ENCODE measurements around the gene MPP4.

DNA sequence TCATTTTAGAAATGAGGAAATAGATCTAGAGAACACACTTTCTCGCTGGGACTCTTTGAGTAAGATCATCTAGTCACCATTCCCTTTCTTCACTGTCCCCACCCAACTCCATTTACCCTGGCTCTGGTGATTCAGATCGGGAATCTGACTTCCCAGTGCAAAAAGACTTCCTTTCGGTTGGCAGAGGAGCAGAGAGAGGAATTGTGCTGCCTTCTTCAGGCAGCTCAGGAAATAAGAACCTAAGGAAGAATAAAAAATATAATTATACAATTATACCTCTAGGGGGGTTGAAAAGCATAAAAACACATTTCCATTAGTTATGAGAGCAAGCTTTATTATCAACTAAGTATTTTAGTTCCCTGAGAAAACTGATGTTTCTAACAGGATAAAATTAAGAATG, 9.3 kb upstream of the MPP4 start:
- TF ChIP-seq, protein P1, sequence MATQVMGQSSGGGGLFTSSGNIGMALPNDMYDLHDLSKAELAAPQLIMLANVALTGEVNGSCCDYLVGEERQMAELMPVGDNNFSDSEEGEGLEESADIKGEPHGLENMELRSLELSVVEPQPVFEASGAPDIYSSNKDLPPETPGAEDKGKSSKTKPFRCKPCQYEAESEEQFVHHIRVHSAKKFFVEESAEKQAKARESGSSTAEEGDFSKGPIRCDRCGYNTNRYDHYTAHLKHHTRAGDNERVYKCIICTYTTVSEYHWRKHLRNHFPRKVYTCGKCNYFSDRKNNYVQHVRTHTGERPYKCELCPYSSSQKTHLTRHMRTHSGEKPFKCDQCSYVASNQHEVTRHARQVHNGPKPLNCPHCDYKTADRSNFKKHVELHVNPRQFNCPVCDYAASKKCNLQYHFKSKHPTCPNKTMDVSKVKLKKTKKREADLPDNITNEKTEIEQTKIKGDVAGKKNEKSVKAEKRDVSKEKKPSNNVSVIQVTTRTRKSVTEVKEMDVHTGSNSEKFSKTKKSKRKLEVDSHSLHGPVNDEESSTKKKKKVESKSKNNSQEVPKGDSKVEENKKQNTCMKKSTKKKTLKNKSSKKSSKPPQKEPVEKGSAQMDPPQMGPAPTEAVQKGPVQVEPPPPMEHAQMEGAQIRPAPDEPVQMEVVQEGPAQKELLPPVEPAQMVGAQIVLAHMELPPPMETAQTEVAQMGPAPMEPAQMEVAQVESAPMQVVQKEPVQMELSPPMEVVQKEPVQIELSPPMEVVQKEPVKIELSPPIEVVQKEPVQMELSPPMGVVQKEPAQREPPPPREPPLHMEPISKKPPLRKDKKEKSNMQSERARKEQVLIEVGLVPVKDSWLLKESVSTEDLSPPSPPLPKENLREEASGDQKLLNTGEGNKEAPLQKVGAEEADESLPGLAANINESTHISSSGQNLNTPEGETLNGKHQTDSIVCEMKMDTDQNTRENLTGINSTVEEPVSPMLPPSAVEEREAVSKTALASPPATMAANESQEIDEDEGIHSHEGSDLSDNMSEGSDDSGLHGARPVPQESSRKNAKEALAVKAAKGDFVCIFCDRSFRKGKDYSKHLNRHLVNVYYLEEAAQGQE (IDR thresholded peaks at IDR 0.05), result no peak
- TF ChIP-seq, protein P2, sequence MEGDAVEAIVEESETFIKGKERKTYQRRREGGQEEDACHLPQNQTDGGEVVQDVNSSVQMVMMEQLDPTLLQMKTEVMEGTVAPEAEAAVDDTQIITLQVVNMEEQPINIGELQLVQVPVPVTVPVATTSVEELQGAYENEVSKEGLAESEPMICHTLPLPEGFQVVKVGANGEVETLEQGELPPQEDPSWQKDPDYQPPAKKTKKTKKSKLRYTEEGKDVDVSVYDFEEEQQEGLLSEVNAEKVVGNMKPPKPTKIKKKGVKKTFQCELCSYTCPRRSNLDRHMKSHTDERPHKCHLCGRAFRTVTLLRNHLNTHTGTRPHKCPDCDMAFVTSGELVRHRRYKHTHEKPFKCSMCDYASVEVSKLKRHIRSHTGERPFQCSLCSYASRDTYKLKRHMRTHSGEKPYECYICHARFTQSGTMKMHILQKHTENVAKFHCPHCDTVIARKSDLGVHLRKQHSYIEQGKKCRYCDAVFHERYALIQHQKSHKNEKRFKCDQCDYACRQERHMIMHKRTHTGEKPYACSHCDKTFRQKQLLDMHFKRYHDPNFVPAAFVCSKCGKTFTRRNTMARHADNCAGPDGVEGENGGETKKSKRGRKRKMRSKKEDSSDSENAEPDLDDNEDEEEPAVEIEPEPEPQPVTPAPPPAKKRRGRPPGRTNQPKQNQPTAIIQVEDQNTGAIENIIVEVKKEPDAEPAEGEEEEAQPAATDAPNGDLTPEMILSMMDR (IDR thresholded peaks at IDR 0.05; ENCODE audit: low read depth, low read length, missing input control), result no peak
- TF ChIP-seq, protein P3, sequence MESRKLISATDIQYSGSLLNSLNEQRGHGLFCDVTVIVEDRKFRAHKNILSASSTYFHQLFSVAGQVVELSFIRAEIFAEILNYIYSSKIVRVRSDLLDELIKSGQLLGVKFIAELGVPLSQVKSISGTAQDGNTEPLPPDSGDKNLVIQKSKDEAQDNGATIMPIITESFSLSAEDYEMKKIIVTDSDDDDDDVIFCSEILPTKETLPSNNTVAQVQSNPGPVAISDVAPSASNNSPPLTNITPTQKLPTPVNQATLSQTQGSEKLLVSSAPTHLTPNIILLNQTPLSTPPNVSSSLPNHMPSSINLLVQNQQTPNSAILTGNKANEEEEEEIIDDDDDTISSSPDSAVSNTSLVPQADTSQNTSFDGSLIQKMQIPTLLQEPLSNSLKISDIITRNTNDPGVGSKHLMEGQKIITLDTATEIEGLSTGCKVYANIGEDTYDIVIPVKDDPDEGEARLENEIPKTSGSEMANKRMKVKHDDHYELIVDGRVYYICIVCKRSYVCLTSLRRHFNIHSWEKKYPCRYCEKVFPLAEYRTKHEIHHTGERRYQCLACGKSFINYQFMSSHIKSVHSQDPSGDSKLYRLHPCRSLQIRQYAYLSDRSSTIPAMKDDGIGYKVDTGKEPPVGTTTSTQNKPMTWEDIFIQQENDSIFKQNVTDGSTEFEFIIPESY (IDR thresholded peaks at IDR 0.05), result no peak
- TF ChIP-seq TAF1 (conservative IDR thresholded peaks at IDR 0.05) (no peak), YY1 (IDR thresholded peaks at IDR 0.05) (no peak), FOXA1 (IDR thresholded peaks at IDR 0.05) (no peak), EGR1 (IDR thresholded peaks at IDR 0.05; ENCODE audit: low read depth in 2 of 2) (no peak), HNF4G (IDR thresholded peaks at IDR 0.05) (no peak), SP1 (IDR thresholded peaks at IDR 0.05) (no peak), JUND (IDR thresholded peaks at IDR 0.05) (no peak), RXRA (IDR thresholded peaks at IDR 0.05) (no peak), RAD21 (IDR thresholded peaks at IDR 0.05) (no peak)
- TF ChIP-seq, protein P4, sequence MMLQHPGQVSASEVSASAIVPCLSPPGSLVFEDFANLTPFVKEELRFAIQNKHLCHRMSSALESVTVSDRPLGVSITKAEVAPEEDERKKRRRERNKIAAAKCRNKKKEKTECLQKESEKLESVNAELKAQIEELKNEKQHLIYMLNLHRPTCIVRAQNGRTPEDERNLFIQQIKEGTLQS (IDR thresholded peaks at IDR 0.05), result no peak
- TF ChIP-seq, protein P5, sequence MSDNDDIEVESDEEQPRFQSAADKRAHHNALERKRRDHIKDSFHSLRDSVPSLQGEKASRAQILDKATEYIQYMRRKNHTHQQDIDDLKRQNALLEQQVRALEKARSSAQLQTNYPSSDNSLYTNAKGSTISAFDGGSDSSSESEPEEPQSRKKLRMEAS (IDR thresholded peaks at IDR 0.05), result no peak

All from liver (tissue), 3 donors.